GM18520 (cell line): ENCODE results near the gene P4HA2.

Experiments used
- ATAC-seq: cut with Tn5 transposase; IDR thresholded peaks from one replicate; pipeline ENCODE4 v1.9.1; 2021; ENCODE audit not compliant: unreplicated experiment

Gene P4HA2

GRCh38 chr5:132253008-132253441, 25.4 kb upstream of the P4HA2 start:
- ATAC-seq, result no peak

- ATAC-seq, result no peak
Measured at GRCh38 chr5:132251220-132251725, 23.6 kb upstream of the P4HA2 start.

GRCh38 chr5:132250547-132250946, 22.9 kb upstream of the P4HA2 start:
- ATAC-seq, result no peak

GRCh38 chr5:132246806-132247205, 19.2 kb upstream of the P4HA2 start:
- ATAC-seq, result no peak

- ATAC-seq, result no peak
Measured at GRCh38 chr5:132245593-132245992, 17.9 kb upstream of the P4HA2 start.

GRCh38 chr5:132243366-132243977, 15.8 kb upstream of the P4HA2 start:
- ATAC-seq, result no peak

- ATAC-seq, result no peak
Measured at GRCh38 chr5:132239776-132240175, 12.1 kb upstream of the P4HA2 start.

- ATAC-seq, result no peak
Measured at GRCh38 chr5:132238901-132239500, 11.3 kb upstream of the P4HA2 start.

- ATAC-seq, result no peak
Measured at GRCh38 chr5:132238169-132238744, 10.6 kb upstream of the P4HA2 start.

- ATAC-seq, result no peak
Measured at GRCh38 chr5:132237670-132238069, 10.0 kb upstream of the P4HA2 start.

GRCh38 chr5:132237141-132237540, 9.5 kb upstream of the P4HA2 start:
- no peak for ATAC-seq

GRCh38 chr5:132235340-132235739, 7.7 kb upstream of the P4HA2 start:
- ATAC-seq, result no peak

GRCh38 chr5:132234684-132235062, 7.0 kb upstream of the P4HA2 start:
- ATAC-seq, result no peak

- no peak for ATAC-seq
Measured at GRCh38 chr5:132233811-132234683, 6.4 kb upstream of the P4HA2 start.

- ATAC-seq, result no peak
Measured at GRCh38 chr5:132233081-132233480, 5.4 kb upstream of the P4HA2 start.

GRCh38 chr5:132232465-132232864, 4.8 kb upstream of the P4HA2 start:
- no peak for ATAC-seq

GRCh38 chr5:132230871-132231270, 3.2 kb upstream of the P4HA2 start:
- no peak for ATAC-seq

GRCh38 chr5:132229236-132229635, 1.6 kb upstream of the P4HA2 start:
- ATAC-seq, result no peak

- no peak for ATAC-seq
Measured at GRCh38 chr5:132228241-132229035, 785 bp upstream of the P4HA2 start.

- ATAC-seq, result no peak
Measured at GRCh38 chr5:132227235-132227484, 493 bp downstream of the P4HA2 start.
